HepG2 (cell line): ENCODE results near the gene S100A6. TPM values are rescaled to one million over a fixed set of nuclear protein-coding genes. Genes with fewer than 3 reads are reported as not detected.

Experiments used
- ATAC-seq: fragments of 200-7000 bp; cut with Tn5 transposase; 3 replicates; pipeline ENCODE4 v1.9.1; 2020; ENCODE audit warnings: mild to moderate bottlenecking, moderate library complexity
- BruUV-seq: library from RNA; stranded (reverse); fragments of 400-500 nt; replicated peaks from 2 replicates; lab custom pipeline; 2021; lab: Mats Ljungman, UMichigan
- CTCF ChIA-PET: fragments of 300-600 bp; formaldehyde crosslinking; extraction: SDS; loops from one replicate; lab custom pipeline; 2021; ENCODE audit warnings: low total read pairs, inconsistent platforms, low intra/inter-chr PET ratio; lab: Yijun Ruan, JAX
- POLR2A ChIA-PET: fragments of 350-600 bp; sonication (Branson Sonifier 250); formaldehyde crosslinking; loops from one replicate; lab custom pipeline; 2020; ENCODE audit warnings: antibody characterized with exemption, inconsistent platforms; lab: Yijun Ruan, JAX
- DNase-seq: peaks from one replicate; pipeline ENCODE4 v3.0.0-alpha.2; 2015; ENCODE audit warnings: low spot score
- FAIRE-seq: peaks from 3 replicates; lab custom pipeline; 2011; peaks lifted over from hg19 to GRCh38; lab: Jason Lieb, UNC
- H2AFZ ChIP-seq: one replicate; pipeline ENCODE4 v1.6.1; 2011; ENCODE audit warnings: low read length, inconsistent platforms
- H3K27ac ChIP-seq: fragments of 300-600 bp; 3 replicates; pipeline ENCODE4 v1.8.0; 2011; ENCODE audit warnings: mixed run types, mild to moderate bottlenecking, mixed read lengths, low read length, inconsistent platforms; ENCODE audit not compliant: insufficient read depth; ENCODE audit errors: extremely low read length
- H3K27me3 ChIP-seq, 2 experiments: fragments of 200-600 bp in 1 of 2; 2 replicates in 1 of 2; 3 replicates in 1 of 2; pipeline versions ENCODE4 v1.6.0 to v1.8.0; 2011; ENCODE audit warnings: low read length in 2 of 2, mild to moderate bottlenecking in 2 of 2, moderate library complexity in 2 of 2, inconsistent platforms in 1 of 2; ENCODE audit not compliant: insufficient read depth in 2 of 2, control insufficient read depth in 1 of 2
- H3K36me3 ChIP-seq, 2 experiments: fragments of 200-600 bp in 1 of 2; replicated peaks in 1 of 2; 2 replicates in 1 of 2; 3 replicates in 1 of 2; pipeline versions ENCODE4 v1.5.1 to v1.8.0; 2011; ENCODE audit warnings: low read length in 2 of 2, inconsistent platforms in 1 of 2; ENCODE audit not compliant: insufficient read depth in 2 of 2, control insufficient read depth in 1 of 2
- H3K4me1 ChIP-seq: 2 replicates; pipeline ENCODE4 v1.5.1; 2012; ENCODE audit warnings: low read length, inconsistent platforms; ENCODE audit not compliant: insufficient read depth
- H3K4me2 ChIP-seq: 2 replicates; pipeline ENCODE4 v1.6.0; 2011; ENCODE audit warnings: low read depth, low read length, inconsistent platforms
- H3K4me3 ChIP-seq, 3 experiments: fragments of 200-600 bp in 1 of 3; sonication (generic), shearing (Covaris generic) in 1 of 3; replicated peaks in 1 of 3; 2 replicates each; pipeline ENCODE4 v1.5.1; 2011 to 2016; ENCODE audit warnings: low read length in 3 of 3, inconsistent platforms in 2 of 3, low read depth in 2 of 3, mild to moderate bottlenecking in 2 of 3, control low read depth in 1 of 3, mixed read lengths in 1 of 3; ENCODE audit not compliant: insufficient read depth in 1 of 3
- H3K79me2 ChIP-seq: one replicate; pipeline ENCODE4 v1.6.1; 2011; ENCODE audit warnings: low read length, inconsistent platforms; ENCODE audit not compliant: insufficient read depth
- H3K9ac ChIP-seq: 2 replicates; pipeline ENCODE4 v1.6.0; 2011; ENCODE audit warnings: mild to moderate bottlenecking, low read depth, low read length, inconsistent platforms; ENCODE audit not compliant: insufficient read depth
- H3K9me3 ChIP-seq: 2 replicates; pipeline ENCODE4 v1.5.1; 2012; ENCODE audit warnings: mild to moderate bottlenecking, low read length
- H4K20me1 ChIP-seq: 2 replicates; pipeline ENCODE4 v1.6.0; 2011; ENCODE audit warnings: inconsistent platforms, mild to moderate bottlenecking, low read length, moderate library complexity; ENCODE audit not compliant: insufficient read depth
- BCL6 ChIP-seq: IDR thresholded peaks from 2 replicates; pipeline ENCODE4 v1.6.1; 2016; ENCODE audit warnings: missing genetic modification reagents, missing compliant biosample characterization
- GATAD1 ChIP-seq: IDR thresholded peaks from 2 replicates; pipeline ENCODE4 v1.6.1; 2016; ENCODE audit warnings: missing genetic modification reagents, missing compliant biosample characterization
- MED8 ChIP-seq: sonication (generic); formaldehyde crosslinking; IDR thresholded peaks from 2 replicates; pipeline ENCODE4 v1.8.1; 2023; ENCODE audit warnings: mild to moderate bottlenecking, missing genetic modification reagents; ENCODE audit not compliant: insufficient replicate concordance
- SRSF4 ChIP-seq: fragments of 200-400 bp; formaldehyde crosslinking; IDR thresholded peaks from one replicate; pipeline ENCODE4 v1.6.1; 2018; ENCODE audit warnings: mild to moderate bottlenecking, low read depth, low read length, moderate library complexity; ENCODE audit not compliant: poor library complexity, severe bottlenecking
- ZNF784 ChIP-seq: sonication (generic); formaldehyde crosslinking; IDR thresholded peaks from 2 replicates; pipeline ENCODE4 v1.5.1; 2020; ENCODE audit warnings: missing genetic modification reagents, mild to moderate bottlenecking, borderline replicate concordance
- WGBS: methylation state at CpG from one replicate; pipeline ENCODE4 v1.1.6; 2017; ENCODE audit warnings: low lambda C conversion rate; 5-methylcytosine and 5-hydroxymethylcytosine counted together
- in situ Hi-C: cut with HindIII; loops from 2 replicates; pipeline ENCODE4 v1.10.0; 2017; ENCODE audit warnings: low pct_unique_long_range_greater_than_20kb; ENCODE audit not compliant: extremely low pct_ligation_motif_present
- intact Hi-C: fragments of 100-400 bp; cut with micrococcal nuclease; formaldehyde crosslinking; loops from one replicate; pipeline ENCODE4 v1.10.0; 2022; ENCODE audit not compliant: unreplicated experiment
- polyA plus RNA-seq, 8 experiments: library from polyadenylated mRNA; depleted of rRNA in 3 of 8; stranded (reverse) in 7 of 8; unstranded in 1 of 8; fragments of >200 nt; fragmentation: Illumina TruSeq in 4 of 8; extraction: Trizol in 4 of 8; gene quantifications; 2 replicates each; pipeline versions ENCODE4 v1.2.1 to v1.2.3, GENCODE V29; 2011 to 2016; ENCODE audit warnings: low read depth in 4 of 8, missing spikeins in 1 of 8, mixed read lengths in 1 of 8; ENCODE audit not compliant: insufficient read depth in 1 of 8
- total RNA-seq, 5 experiments: library from RNA; depleted of rRNA; stranded (reverse); fragments of >200 nt; fragmentation: Illumina TruSeq; extraction: Trizol; gene quantifications; 2 replicates each; pipeline ENCODE4 v1.2.3, GENCODE V29; 2016; ENCODE audit warnings: low read depth in 1 of 5
- TF ChIP-seq, protein P1 (sequence below): sonication (generic); formaldehyde crosslinking; IDR thresholded peaks from 2 replicates; pipeline ENCODE4 v1.4.0; 2020; ENCODE audit warnings: missing genetic modification reagents, borderline replicate concordance
- TF ChIP-seq, protein P2 (sequence below): sonication (generic); formaldehyde crosslinking; IDR thresholded peaks from one replicate; pipeline ENCODE4 v1.5.1; 2020; ENCODE audit warnings: mild to moderate bottlenecking, missing genetic modification reagents; ENCODE audit errors: not compliant biosample characterization
- TF ChIP-seq, protein P3 (sequence below): sonication (generic); formaldehyde crosslinking; IDR thresholded peaks from 2 replicates; pipeline ENCODE4 v1.4.0; 2020; ENCODE audit warnings: mild to moderate bottlenecking, missing genetic modification reagents, borderline replicate concordance

S100A6 gene
- total and polyA plus RNA-seq, 2 of the 13 experiments (the other 11 are each of a cell fraction or from before 2014, with no cell fraction given): 72.9 to 85.0 TPM

DNA sequence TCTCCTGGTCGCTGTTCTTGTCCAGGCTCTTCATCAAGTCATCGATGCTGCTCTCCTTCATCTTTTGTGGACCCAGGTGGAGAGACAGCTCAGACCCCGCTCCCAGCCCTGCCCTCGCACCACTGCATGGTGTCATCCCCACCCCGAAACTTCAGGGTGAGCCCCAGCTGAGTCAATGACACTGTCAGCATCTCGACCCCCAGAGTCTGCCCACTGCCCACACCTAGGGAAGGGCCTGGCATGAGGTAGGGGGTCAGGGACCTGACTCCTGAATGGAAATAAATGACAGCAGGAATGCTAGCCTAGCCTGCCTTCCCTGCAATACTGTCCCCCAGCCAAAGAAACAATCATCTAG, 1.6 kb upstream of the S100A6 start:
- no peak overlapping the region for H3K4me3 ChIP-seq
- ATAC-seq: no peak
- TF ChIP-seq SRSF4 (no peak), ZNF784 (CRISPR knock-in tag) (no peak), BCL6 (no peak), GATAD1 (CRISPR knock-in tag) (no peak), MED8 (CRISPR knock-in tag) (no peak)
- TF ChIP-seq, protein P1, sequence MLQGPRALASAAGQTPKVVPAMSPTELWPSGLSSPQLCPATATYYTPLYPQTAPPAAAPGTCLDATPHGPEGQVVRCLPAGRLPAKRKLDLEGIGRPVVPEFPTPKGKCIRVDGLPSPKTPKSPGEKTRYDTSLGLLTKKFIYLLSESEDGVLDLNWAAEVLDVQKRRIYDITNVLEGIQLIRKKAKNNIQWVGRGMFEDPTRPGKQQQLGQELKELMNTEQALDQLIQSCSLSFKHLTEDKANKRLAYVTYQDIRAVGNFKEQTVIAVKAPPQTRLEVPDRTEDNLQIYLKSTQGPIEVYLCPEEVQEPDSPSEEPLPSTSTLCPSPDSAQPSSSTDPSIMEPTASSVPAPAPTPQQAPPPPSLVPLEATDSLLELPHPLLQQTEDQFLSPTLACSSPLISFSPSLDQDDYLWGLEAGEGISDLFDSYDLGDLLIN (CRISPR knock-in tag): no peak
- TF ChIP-seq, protein P2, sequence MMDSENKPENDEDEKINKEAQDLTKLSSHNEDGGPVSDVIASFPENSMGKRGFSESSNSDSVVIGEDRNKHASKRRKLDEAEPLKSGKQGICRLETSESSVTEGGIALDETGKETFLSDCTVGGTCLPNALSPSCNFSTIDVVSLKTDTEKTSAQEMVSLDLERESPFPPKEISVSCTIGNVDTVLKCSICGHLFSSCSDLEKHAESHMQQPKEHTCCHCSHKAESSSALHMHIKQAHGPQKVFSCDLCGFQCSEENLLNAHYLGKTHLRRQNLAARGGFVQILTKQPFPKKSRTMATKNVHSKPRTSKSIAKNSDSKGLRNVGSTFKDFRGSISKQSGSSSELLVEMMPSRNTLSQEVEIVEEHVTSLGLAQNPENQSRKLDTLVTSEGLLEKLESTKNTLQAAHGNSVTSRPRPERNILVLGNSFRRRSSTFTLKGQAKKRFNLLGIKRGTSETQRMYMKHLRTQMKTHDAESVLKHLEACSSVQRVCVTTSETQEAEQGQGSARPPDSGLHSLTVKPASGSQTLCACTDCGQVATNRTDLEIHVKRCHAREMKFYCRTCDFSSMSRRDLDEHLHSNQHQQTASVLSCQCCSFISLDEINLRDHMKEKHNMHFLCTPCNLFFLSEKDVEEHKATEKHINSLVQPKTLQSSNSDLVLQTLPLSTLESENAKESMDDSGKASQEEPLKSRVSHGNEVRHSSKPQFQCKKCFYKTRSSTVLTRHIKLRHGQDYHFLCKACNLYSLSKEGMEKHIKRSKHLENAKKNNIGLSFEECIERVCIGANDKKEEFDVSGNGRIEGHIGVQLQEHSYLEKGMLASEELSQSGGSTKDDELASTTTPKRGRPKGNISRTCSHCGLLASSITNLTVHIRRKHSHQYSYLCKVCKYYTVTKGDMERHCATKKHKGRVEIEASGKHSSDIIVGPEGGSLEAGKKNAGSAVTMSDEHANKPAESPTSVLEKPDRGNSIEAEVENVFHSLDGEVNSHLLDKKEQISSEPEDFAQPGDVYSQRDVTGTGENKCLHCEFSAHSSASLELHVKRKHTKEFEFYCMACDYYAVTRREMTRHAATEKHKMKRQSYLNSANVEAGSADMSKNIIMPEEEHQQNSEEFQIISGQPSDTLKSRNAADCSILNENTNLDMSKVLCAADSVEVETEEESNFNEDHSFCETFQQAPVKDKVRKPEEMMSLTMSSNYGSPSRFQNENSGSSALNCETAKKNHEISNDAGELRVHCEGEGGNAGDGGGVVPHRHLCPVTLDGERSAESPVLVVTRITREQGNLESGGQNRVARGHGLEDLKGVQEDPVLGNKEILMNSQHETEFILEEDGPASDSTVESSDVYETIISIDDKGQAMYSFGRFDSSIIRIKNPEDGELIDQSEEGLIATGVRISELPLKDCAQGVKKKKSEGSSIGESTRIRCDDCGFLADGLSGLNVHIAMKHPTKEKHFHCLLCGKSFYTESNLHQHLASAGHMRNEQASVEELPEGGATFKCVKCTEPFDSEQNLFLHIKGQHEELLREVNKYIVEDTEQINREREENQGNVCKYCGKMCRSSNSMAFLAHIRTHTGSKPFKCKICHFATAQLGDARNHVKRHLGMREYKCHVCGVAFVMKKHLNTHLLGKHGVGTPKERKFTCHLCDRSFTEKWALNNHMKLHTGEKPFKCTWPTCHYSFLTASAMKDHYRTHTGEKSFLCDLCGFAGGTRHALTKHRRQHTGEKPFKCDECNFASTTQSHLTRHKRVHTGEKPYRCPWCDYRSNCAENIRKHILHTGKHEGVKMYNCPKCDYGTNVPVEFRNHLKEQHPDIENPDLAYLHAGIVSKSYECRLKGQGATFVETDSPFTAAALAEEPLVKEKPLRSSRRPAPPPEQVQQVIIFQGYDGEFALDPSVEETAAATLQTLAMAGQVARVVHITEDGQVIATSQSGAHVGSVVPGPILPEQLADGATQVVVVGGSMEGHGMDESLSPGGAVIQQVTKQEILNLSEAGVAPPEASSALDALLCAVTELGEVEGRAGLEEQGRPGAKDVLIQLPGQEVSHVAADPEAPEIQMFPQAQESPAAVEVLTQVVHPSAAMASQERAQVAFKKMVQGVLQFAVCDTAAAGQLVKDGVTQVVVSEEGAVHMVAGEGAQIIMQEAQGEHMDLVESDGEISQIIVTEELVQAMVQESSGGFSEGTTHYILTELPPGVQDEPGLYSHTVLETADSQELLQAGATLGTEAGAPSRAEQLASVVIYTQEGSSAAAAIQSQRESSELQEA: no peak
- TF ChIP-seq, protein P3, sequence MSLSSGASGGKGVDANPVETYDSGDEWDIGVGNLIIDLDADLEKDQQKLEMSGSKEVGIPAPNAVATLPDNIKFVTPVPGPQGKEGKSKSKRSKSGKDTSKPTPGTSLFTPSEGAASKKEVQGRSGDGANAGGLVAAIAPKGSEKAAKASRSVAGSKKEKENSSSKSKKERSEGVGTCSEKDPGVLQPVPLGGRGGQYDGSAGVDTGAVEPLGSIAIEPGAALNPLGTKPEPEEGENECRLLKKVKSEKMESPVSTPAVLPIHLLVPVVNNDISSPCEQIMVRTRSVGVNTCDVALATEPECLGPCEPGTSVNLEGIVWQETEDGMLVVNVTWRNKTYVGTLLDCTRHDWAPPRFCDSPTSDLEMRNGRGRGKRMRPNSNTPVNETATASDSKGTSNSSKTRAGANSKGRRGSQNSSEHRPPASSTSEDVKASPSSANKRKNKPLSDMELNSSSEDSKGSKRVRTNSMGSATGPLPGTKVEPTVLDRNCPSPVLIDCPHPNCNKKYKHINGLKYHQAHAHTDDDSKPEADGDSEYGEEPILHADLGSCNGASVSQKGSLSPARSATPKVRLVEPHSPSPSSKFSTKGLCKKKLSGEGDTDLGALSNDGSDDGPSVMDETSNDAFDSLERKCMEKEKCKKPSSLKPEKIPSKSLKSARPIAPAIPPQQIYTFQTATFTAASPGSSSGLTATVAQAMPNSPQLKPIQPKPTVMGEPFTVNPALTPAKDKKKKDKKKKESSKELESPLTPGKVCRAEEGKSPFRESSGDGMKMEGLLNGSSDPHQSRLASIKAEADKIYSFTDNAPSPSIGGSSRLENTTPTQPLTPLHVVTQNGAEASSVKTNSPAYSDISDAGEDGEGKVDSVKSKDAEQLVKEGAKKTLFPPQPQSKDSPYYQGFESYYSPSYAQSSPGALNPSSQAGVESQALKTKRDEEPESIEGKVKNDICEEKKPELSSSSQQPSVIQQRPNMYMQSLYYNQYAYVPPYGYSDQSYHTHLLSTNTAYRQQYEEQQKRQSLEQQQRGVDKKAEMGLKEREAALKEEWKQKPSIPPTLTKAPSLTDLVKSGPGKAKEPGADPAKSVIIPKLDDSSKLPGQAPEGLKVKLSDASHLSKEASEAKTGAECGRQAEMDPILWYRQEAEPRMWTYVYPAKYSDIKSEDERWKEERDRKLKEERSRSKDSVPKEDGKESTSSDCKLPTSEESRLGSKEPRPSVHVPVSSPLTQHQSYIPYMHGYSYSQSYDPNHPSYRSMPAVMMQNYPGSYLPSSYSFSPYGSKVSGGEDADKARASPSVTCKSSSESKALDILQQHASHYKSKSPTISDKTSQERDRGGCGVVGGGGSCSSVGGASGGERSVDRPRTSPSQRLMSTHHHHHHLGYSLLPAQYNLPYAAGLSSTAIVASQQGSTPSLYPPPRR (CRISPR knock-in tag): no peak

More for the DNA sequence above, 1.6 kb upstream of the S100A6 start:
- Histone ChIP-seq H3K4me2 (no peak overlapping the region), H3K4me1 (peaks cover 90% of the 10 kb centered on the region), H3K27me3 (peaks cover 0 to 10% of the 10 kb centered on the region in 2 experiments; a peak in 2 of 5 replicates), H3K9me3 (no peaks in the 10 kb centered on the region), H4K20me1 (no peaks in the 10 kb centered on the region), H3K9ac (no peak overlapping the region), H3K79me2 (no peaks in the 10 kb centered on the region), H3K27ac (no peak overlapping the region), H2AFZ (no peak overlapping the region), H3K36me3 (no peaks in the 10 kb centered on the region)
- ChIA-PET POLR2A (interaction anchor here (6.6 kb wide), 1 partner anchor 28 kb away, joined by 49 read pairs; the partner anchor contains the start of gene S100A2), CTCF (no interaction called here)
- no peak for FAIRE-seq
- DNase-seq: no peak
- WGBS: 65% methylated on average over 5 of the region's 6 CpGs
- intact Hi-C loops: no loop called here
- BruUV-seq: no TSS peak
- in situ Hi-C loops: no loop called here
